PC-3 (cell line): Measurements from ENCODE around the gene PARN. TPM values are rescaled to one million over a fixed set of nuclear protein-coding genes. Genes with fewer than 3 reads are reported as not detected.

ENCODE experiments used
- ATAC-seq: fragments of 200-7000 bp; cut with Tn5 transposase; 2 replicates; pipeline ENCODE4 v1.9.1; 2020; ENCODE audit warnings: mild to moderate bottlenecking, moderate library complexity
- BruUV-seq: library from RNA; stranded (reverse); fragments of 400-500 nt; replicated peaks from 2 replicates; lab custom pipeline; 2021; lab: Mats Ljungman, UMichigan
- CTCF ChIA-PET: fragments of 300-600 bp; sonication (Branson Sonifier 250); formaldehyde crosslinking; loops from one replicate; lab custom pipeline; 2022; ENCODE audit warnings: antibody characterized with exemption; lab: Charles Lee
- POLR2A ChIA-PET: fragments of 300-600 bp; sonication (Branson Sonifier 250); formaldehyde crosslinking; loops from one replicate; lab custom pipeline; 2022; ENCODE audit warnings: antibody characterized with exemption; ENCODE audit not compliant: unreplicated experiment; lab: Charles Lee
- DNase-seq: peaks from one replicate; pipeline ENCODE4 v3.0.0-alpha.2; 2015
- H2AFZ ChIP-seq: fragments of 300-600 bp; sonication (generic); 2 replicates; pipeline ENCODE4 v1.6.0; 2016; ENCODE audit warnings: antibody characterized with exemption, low read length
- H3F3A ChIP-seq: fragments of 300-600 bp; sonication (generic); one replicate; pipeline ENCODE4 v1.6.0; 2017; ENCODE audit warnings: antibody characterized with exemption, low read length, control low read depth, mild to moderate bottlenecking; ENCODE audit not compliant: unreplicated experiment
- H3K27ac ChIP-seq: fragments of 300-600 bp; sonication (generic); 2 replicates; pipeline ENCODE4 v1.5.1; 2016; ENCODE audit warnings: mild to moderate bottlenecking, low read length
- H3K27me3 ChIP-seq: fragments of 300-600 bp; sonication (generic); 2 replicates; pipeline ENCODE4 v1.6.1; 2016; ENCODE audit warnings: low read length, mixed read lengths
- H3K36me3 ChIP-seq: fragments of 300-600 bp; sonication (generic); 2 replicates; pipeline ENCODE4 v1.6.1; 2016; ENCODE audit warnings: low read depth, mixed run types, low read length, mixed read lengths
- H3K4me1 ChIP-seq: fragments of 300-600 bp; sonication (generic); 2 replicates; pipeline ENCODE4 v1.5.1; 2016; ENCODE audit warnings: low read length; ENCODE audit not compliant: insufficient read depth
- H3K4me2 ChIP-seq: fragments of 300-600 bp; sonication (generic); 2 replicates; pipeline ENCODE4 v1.6.0; 2016; ENCODE audit warnings: low read length
- H3K4me3 ChIP-seq: fragments of 300-600 bp; sonication (generic); 2 replicates; pipeline ENCODE4 v1.5.1; 2016; ENCODE audit warnings: mild to moderate bottlenecking, low read length, mixed read lengths
- H3K79me2 ChIP-seq: fragments of 300-600 bp; sonication (generic); 2 replicates; pipeline ENCODE4 v1.6.1; 2017; ENCODE audit warnings: low read length, mixed read lengths
- H3K9ac ChIP-seq: fragments of 300-600 bp; sonication (generic); 2 replicates; pipeline ENCODE4 v1.6.0; 2016; ENCODE audit warnings: mild to moderate bottlenecking, low read length
- H3K9me2 ChIP-seq: fragments of 300-600 bp; sonication (generic); replicated peaks from 2 replicates; pipeline ENCODE4 v1.6.1; 2016; ENCODE audit warnings: mixed run types, low read length, mixed read lengths
- H3K9me3 ChIP-seq: fragments of 300-600 bp; sonication (generic); 2 replicates; pipeline ENCODE4 v1.6.1; 2016; ENCODE audit warnings: low read length, mixed read lengths
- H4K20me1 ChIP-seq: fragments of 300-600 bp; sonication (generic); 2 replicates; pipeline ENCODE4 v1.6.1; 2016; ENCODE audit warnings: low read length, mixed read lengths
- CTCF ChIP-seq: fragments of 300-600 bp; sonication (generic); conservative IDR thresholded peaks from 2 replicates; pipeline ENCODE4 v1.5.1; 2017; ENCODE audit warnings: antibody characterized with exemption, low read depth, mild to moderate bottlenecking, low read length
- EZH2 ChIP-seq: fragments of 300-600 bp; sonication (generic); IDR thresholded peaks from one replicate; pipeline ENCODE4 v1.6.1; 2017; ENCODE audit warnings: antibody characterized with exemption, mild to moderate bottlenecking, low read length; ENCODE audit not compliant: unreplicated experiment
- EZH2phosphoT487 ChIP-seq: fragments of 300-600 bp; sonication (generic); IDR thresholded peaks from 2 replicates; pipeline ENCODE4 v1.6.1; 2018; ENCODE audit warnings: mild to moderate bottlenecking, antibody characterized with exemption, low read length, borderline replicate concordance
- intact Hi-C: fragments of 100-400 bp; cut with micrococcal nuclease; formaldehyde crosslinking; loops from 2 replicates; pipeline ENCODE4 v1.9.0; 2023
- total RNA-seq: library from RNA; depleted of rRNA; stranded (reverse); fragments of >200 nt; gene quantifications from 2 replicates; pipeline ENCODE4 v1.2.3, GENCODE V29; 2014

The PARN gene
- total RNA-seq, 1 experiment from 2014 or later = 34.7 TPM

- Histone ChIP-seq H2AFZ (no peak overlapping the region), H3K4me1 (peaks cover 19% of the 10 kb centered on the region), H3F3A (no peaks in the 10 kb centered on the region), H4K20me1 (no peaks in the 10 kb centered on the region), H3K27me3 (no peaks in the 10 kb centered on the region), H3K4me3 (no peak overlapping the region), H3K4me2 (peak overlapping the region; percentile 19; the same call in 1 of the 2 replicates), H3K9me2 (no peaks in the 10 kb centered on the region), H3K9ac (no peak overlapping the region), H3K27ac (peak overlapping the region; percentile 32; the same call in 1 of the 2 replicates), H3K36me3 (no peaks in the 10 kb centered on the region), H3K9me3 (no peaks in the 10 kb centered on the region), H3K79me2 (no peaks in the 10 kb centered on the region)
- ATAC-seq (no peak), DNase-seq (no peak)
- ChIA-PET CTCF (no interaction called here), POLR2A (no interaction called here)
- TF ChIP-seq EZH2 = no peak
- no peak for TF ChIP-seq CTCF
- no peak for TF ChIP-seq EZH2phosphoT487
- no TSS peak for BruUV-seq
- intact Hi-C loops = no loop called here
Observed at GRCh38 chr16:14428043-14428442, 202.0 kb downstream of the PARN start.

- peak; percentile 16 for DNase-seq
- Histone ChIP-seq H2AFZ (no peak overlapping the region), H3K36me3 (no peaks in the 10 kb centered on the region), H3K9ac (no peak overlapping the region; the same call in 1 of the 2 replicates), H3K4me3 (no peak overlapping the region), H3K4me2 (no peak overlapping the region), H3K27me3 (no peaks in the 10 kb centered on the region), H3K9me2 (no peaks in the 10 kb centered on the region), H3K27ac (peak overlapping the region; percentile 27; the same call in 1 of the 2 replicates), H3K79me2 (no peaks in the 10 kb centered on the region), H3K4me1 (peaks cover 20% of the 10 kb centered on the region), H3K9me3 (no peaks in the 10 kb centered on the region), H3F3A (no peaks in the 10 kb centered on the region), H4K20me1 (no peaks in the 10 kb centered on the region)
- ChIA-PET CTCF (no interaction called here), POLR2A (no interaction called here)
- intact Hi-C loops = no loop called here
- BruUV-seq = no TSS peak
- TF ChIP-seq CTCF (no peak), EZH2phosphoT487 (no peak), EZH2 (no peak)
- ATAC-seq = peak; percentile 31; the same call in 1 of the 2 replicates
Observed at GRCh38 chr16:14427371-14427948, 202.6 kb downstream of the PARN start.

GRCh38 chr16:14424595-14424994 is 205.5 kb downstream of the PARN start:
- CTCF ChIA-PET = no interaction called here
- H3K4me2 ChIP-seq = no peak overlapping the region
- no peaks in the 10 kb centered on the region for H3K36me3 ChIP-seq
- no peaks in the 10 kb centered on the region for H3F3A ChIP-seq
- H3K27me3 ChIP-seq = no peaks in the 10 kb centered on the region
- H4K20me1 ChIP-seq = no peaks in the 10 kb centered on the region
- H3K9ac ChIP-seq = no peak overlapping the region
- H3K4me1 ChIP-seq = peaks cover 20% of the 10 kb centered on the region
- no peaks in the 10 kb centered on the region for H3K9me2 ChIP-seq
- no peaks in the 10 kb centered on the region for H3K79me2 ChIP-seq
- DNase-seq (no peak), ATAC-seq (no peak)
- H3K9me3 ChIP-seq = no peaks in the 10 kb centered on the region
- H2AFZ ChIP-seq = no peak overlapping the region
- H3K27ac ChIP-seq = no peak overlapping the region
- POLR2A ChIA-PET = no interaction called here
- TF ChIP-seq EZH2 (no peak), CTCF (no peak), EZH2phosphoT487 (no peak)
- no peak overlapping the region for H3K4me3 ChIP-seq
- intact Hi-C loops = no loop called here
- BruUV-seq = no TSS peak
